Regular cardiac myocyte (primary cell): ENCODE data around the gene OPA1. TPM values are rescaled to one million over a fixed set of nuclear protein-coding genes. Genes with fewer than 3 reads are reported as not detected.

ENCODE experiments used
- total RNA-seq: library from RNA; depleted of rRNA; stranded (reverse); fragments of >200 nt; gene quantifications from 2 replicates; pipeline ENCODE4 v1.2.3, GENCODE V29; 2014

Gene OPA1
- total RNA-seq: 47.9 and 67.5 TPM in 2 replicates

GRCh38 chr3:193592841-193593667 is at the start of gene OPA1:
Gene OPA1 (plus strand): TSS chr3:193593208. CDS start chr3:193593378, 170 bp downstream.

GRCh38 chr3:193554811-193555210 is 38.2 kb upstream of the OPA1 start, which contains the start of gene ATP13A4:
Gene ATP13A4 (minus strand): TSS chr3:193554895. CDS start chr3:193554799, 96 bp downstream.

Other genes with a start within 250 kb of the OPA1 start
- not detected in 2 replicates for gene ATP13A5, start 214.5 kb upstream of the OPA1 start, total RNA-seq
- gene ATP13A4, start 38.3 kb upstream of the OPA1 start, total RNA-seq: 0.19 and 0.56 TPM in 2 replicates